HCT116 (cell line): Measurements from ENCODE around the gene FCGR3A.
"Not testable (repeated sequence)": the region's sequence is repeated elsewhere in the genome, so short reads cannot be mapped to it uniquely, and the experiment has no call there.

Experiments used
- ATF3 ChIP-seq: IDR thresholded peaks from 2 replicates; pipeline ENCODE4 v1.6.1; 2012
- CTCF ChIP-seq, 3 experiments: fragments of 200-600 bp in 1 of 3; sonication (generic) in 1 of 3; IDR thresholded peaks in 2 of 3; conservative IDR thresholded peaks in 1 of 3; 2 replicates each; pipeline ENCODE4 v1.5.1; 2012 to 2017; ENCODE audit warnings: low read depth in 2 of 3, low read length in 2 of 3, antibody characterized with exemption in 1 of 3, borderline replicate concordance in 1 of 3, control low read depth in 1 of 3, mild to moderate bottlenecking in 1 of 3, mixed read lengths in 1 of 3, mixed run types in 1 of 3, moderate library complexity in 1 of 3; ENCODE audit not compliant: insufficient read depth in 1 of 3
- EZH2 ChIP-seq: fragments of 200-600 bp; sonication (generic); IDR thresholded peaks from 2 replicates; pipeline ENCODE4 v1.6.1; 2017; ENCODE audit warnings: antibody characterized with exemption, mixed run types
- EZH2phosphoT487 ChIP-seq: fragments of 200-600 bp; IDR thresholded peaks from 2 replicates; pipeline ENCODE4 v1.6.1; 2018; ENCODE audit warnings: antibody characterized with exemption, borderline replicate concordance
- MAX ChIP-seq: IDR thresholded peaks from 2 replicates; pipeline ENCODE4 v1.6.1; 2012
- POLR2A ChIP-seq: IDR thresholded peaks from 2 replicates; pipeline ENCODE4 v1.7.0; 2011; ENCODE audit warnings: borderline replicate concordance; ENCODE audit not compliant: insufficient read depth, insufficient read length; ENCODE audit errors: extremely low read depth
- POLR2AphosphoS5 ChIP-seq: IDR thresholded peaks from 2 replicates; pipeline ENCODE4 v1.6.1; 2011; ENCODE audit warnings: mild to moderate bottlenecking, low read depth, low read length, moderate library complexity
- RAD21 ChIP-seq: IDR thresholded peaks from 2 replicates; pipeline ENCODE4 v1.6.1; 2012; ENCODE audit warnings: low read depth, mild to moderate bottlenecking
- SIN3A ChIP-seq: IDR thresholded peaks from 2 replicates; pipeline ENCODE4 v1.6.1; 2012; ENCODE audit warnings: low read depth
- ZFX ChIP-seq: fragments of 450-650 bp; IDR thresholded peaks from 2 replicates; pipeline ENCODE4 v1.6.1; 2017

GRCh38 chr1:161523817-161524741 is 25.5 kb downstream of the FCGR3A start, which contains the start of gene HSPA6:
- not testable (repeated sequence) for TF ChIP-seq CTCF (IDR thresholded peaks at IDR 0.05 in 2 of 3, conservative IDR thresholded peaks at IDR 0.05 in 1 of 3; ENCODE audit: borderline replicate concordance in 1 of 3, insufficient read depth in 1 of 3, low read depth in 2 of 3, low read length in 2 of 3); EZH2; SIN3A; EZH2phosphoT487; POLR2A; ZFX; RAD21; POLR2AphosphoS5
- TF ChIP-seq MAX, result peak; percentile 25; the same call in 1 of the 2 replicates
- TF ChIP-seq ATF3, result peak; percentile 98
